Fibroblast of pulmonary artery (primary cell): ENCODE measurements around the gene MAP2K6.

Source experiments
- DNase-seq: peaks from one replicate; pipeline ENCODE4 v3.0.0-alpha.2; 2010; ENCODE audit warnings: low read depth
- H3K4me3 ChIP-seq: replicated peaks from 2 replicates; pipeline ENCODE4 v1.5.1; 2011; ENCODE audit warnings: low read depth, mild to moderate bottlenecking, control low read depth, low read length, moderate library complexity
- TF ChIP-seq, protein P1 (sequence below): IDR thresholded peaks from 2 replicates; pipeline ENCODE4 v1.5.1; 2011; ENCODE audit warnings: mild to moderate bottlenecking, control low read depth, low read length, inconsistent platforms; ENCODE audit errors: missing control alignments

Gene MAP2K6

DNA sequence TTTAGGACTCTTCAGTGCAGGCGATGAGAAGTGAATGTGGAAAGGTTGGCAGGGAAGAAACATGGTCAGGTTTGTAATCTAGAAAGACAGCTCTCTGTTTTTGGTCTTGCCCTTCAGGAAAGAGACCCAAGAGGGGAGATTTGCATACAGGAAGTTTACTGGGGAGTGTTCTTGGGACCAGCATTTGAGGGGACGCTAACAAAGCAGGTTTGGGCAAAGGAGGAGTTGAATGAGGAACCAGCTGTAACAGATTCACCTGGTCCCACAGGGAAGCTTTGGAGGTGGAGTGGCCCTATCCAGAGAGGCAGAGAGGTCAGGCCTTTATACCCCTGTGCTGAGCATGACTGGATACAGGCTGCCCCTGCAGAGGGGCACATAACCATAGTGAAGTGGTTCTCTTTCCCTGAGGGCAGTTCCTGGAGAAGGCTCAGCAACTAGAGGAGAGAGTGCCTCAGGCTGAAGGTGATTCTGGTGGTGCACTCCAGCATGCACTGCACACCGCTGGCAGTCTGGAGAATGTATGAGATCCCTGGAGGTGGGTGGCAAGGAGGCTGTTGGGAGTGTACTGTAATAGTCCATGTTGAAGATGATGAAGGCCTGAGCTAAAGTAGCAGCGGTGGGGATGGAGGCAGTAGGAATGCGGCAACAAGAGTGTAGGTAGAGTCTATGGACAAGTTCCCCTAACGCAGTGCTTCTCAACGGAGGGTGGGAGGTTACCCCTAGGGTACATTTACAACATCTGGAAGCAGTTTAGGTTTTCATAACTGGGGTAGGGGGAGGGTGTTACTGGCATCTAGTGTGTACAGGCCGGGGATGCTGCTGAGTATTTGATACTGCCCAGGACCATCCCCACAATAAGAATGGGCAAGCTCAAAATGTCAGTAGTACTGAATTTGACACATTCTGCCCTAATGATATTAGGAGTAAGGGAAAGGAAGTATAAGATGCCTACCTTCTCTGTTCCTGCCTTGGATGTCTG lies 37.2 kb downstream of the MAP2K6 start:
- TF ChIP-seq, protein P1, sequence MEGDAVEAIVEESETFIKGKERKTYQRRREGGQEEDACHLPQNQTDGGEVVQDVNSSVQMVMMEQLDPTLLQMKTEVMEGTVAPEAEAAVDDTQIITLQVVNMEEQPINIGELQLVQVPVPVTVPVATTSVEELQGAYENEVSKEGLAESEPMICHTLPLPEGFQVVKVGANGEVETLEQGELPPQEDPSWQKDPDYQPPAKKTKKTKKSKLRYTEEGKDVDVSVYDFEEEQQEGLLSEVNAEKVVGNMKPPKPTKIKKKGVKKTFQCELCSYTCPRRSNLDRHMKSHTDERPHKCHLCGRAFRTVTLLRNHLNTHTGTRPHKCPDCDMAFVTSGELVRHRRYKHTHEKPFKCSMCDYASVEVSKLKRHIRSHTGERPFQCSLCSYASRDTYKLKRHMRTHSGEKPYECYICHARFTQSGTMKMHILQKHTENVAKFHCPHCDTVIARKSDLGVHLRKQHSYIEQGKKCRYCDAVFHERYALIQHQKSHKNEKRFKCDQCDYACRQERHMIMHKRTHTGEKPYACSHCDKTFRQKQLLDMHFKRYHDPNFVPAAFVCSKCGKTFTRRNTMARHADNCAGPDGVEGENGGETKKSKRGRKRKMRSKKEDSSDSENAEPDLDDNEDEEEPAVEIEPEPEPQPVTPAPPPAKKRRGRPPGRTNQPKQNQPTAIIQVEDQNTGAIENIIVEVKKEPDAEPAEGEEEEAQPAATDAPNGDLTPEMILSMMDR, result no peak
- no peak for DNase-seq
- H3K4me3 ChIP-seq, result no peak overlapping the region

DNA sequence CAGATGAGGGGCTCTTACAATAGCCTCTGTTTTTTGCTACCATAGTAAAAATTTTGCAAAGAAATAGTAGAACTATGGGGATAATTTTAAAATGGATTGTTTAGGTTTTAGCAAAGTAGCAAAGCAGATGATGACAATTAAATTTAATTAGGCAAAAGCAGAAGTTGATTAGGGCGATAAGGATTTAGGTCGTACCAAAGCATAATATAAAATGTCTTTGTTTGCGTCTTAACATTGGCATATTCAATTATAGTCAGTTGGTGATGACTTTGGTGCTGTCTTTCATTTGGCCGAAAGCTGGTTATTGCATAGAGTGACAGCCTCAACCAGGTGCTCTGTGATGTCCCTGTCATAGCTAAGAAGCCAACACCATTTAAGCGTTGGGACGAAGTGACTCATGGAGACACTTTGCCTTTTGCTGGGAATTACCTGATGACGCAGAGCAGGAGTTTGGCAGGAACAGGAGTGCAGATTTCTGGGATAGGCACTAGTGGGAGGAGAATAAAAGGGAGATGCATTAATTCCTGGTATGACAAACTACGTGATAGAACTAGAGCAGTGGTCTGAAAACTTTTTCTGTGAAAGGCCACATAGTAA lies 38.3 kb downstream of the MAP2K6 start:
- no peak for DNase-seq
- H3K4me3 ChIP-seq, result no peak overlapping the region
- TF ChIP-seq, protein P1, result no peak

DNA sequence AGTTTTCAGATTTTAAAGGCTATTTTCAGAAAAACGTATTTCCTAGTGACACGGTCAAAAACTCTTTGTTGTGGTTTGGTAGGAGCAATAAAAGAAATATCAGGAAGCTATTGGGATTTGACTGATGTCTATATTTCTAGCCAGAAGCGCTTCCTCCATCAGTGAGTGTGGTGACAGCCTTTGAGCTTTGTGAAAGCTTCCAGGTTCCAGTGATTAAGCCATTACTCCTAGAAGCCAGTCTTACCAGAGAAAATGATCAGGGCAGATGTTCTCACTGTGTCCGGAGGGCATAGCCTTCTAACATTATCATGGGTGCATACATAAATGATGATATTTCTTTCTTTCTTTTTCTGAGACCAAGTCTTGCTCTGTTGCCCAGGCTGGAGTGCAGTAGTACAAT lies 39.6 kb downstream of the MAP2K6 start:
- no peak for DNase-seq
- TF ChIP-seq, protein P1, result no peak
- H3K4me3 ChIP-seq, result no peak overlapping the region

DNA sequence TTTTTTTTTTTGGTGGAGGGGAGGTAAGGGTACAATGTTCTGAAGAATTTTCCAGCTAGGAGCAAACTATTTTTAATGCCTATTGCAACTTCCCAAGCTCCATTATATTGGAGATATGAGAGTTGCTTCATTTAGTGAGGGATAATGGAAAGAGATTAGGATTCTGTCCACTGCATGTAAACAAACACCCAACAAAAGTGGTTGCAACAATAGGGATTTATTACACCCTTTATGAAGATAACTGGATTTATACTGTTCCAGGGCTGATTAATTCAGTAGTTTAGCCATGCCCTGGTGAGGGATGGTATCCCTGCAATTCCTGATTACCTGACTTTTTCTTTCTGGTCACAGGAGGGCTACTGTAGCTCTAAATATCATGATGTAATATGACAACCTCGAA lies 40.5 kb downstream of the MAP2K6 start:
- TF ChIP-seq, protein P1, result no peak

DNA sequence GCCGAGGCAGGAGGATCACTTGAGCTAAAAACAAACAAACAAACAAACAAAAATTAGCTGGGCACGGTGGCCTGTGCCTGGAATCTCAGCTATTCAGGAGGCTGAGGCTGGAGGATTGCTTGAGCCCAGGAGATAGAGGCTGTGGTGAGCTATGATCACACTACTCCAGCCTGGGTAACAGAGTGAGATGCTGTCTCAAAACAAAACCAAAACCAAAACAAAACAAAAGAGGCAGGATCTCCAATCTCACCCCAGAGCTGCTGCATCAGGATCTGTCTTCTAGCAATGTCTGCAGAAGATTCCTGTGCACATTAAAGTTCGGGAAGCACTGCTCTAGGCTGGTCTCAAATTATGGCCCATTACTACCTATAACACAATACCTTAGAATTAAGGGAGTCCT lies 43.1 kb downstream of the MAP2K6 start:
- no peak for DNase-seq

More for the DNA sequence above, 40.5 kb downstream of the MAP2K6 start:
- no peak overlapping the region for H3K4me3 ChIP-seq
- DNase-seq, result no peak

DNA sequence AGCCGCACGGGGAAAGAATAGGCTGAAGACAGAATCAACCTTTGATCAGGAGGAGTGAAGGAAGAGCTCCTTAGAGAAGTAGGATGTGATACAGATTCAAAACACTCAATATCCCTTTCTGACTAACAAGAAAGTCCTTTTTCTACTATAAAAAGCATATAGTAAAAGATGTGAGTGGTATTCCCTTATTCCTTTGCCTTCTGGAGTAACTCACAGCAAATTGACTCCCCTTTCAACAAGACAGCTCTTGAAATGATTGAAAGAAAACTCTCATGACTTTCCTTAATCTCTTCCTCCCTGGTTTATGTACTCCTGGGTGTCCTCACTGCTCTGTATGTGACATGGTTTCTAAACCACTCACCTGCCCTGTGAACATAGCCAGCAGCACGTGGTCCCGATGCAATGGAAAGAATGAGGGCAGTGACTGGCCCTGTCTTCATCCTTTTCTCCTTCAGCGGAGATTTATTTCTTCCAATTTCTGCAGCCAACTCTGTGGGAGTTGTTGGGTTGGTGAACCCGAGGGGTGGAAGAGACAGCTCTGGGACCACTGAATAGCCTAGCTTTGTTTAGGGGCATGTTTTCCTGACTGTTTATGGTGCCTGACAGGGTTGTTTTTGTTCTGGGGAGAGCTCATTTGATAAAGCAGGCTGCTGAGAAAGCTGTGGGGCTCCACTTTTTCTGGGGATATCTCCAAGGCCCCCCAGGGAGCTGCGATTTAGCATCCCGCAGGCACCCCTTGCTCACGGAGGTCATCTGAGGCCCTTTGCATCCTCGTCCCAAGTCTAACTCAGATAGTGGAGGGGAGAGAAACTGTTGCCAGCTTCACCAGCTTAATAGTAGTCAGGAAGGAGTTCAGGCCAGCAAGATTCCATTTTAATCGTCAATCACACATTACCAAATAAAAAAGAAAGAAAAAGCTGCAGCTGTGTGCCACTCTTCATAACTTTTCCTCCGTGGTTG lies 46.7 kb downstream of the MAP2K6 start:
- H3K4me3 ChIP-seq, result no peak overlapping the region
- TF ChIP-seq, protein P1, result no peak
- no peak for DNase-seq

More for the DNA sequence above, 43.1 kb downstream of the MAP2K6 start:
- TF ChIP-seq, protein P1, result no peak
- no peak overlapping the region for H3K4me3 ChIP-seq
